Caco-2 (cell line): ENCODE results near the gene CUL9. TPM values are rescaled to one million over a fixed set of nuclear protein-coding genes. Genes with fewer than 3 reads are reported as not detected.

ENCODE experiments used
- BruUV-seq: library from RNA; stranded (reverse); fragments of 400-500 nt; replicated peaks from 2 replicates; lab custom pipeline; 2021; lab: Mats Ljungman, UMichigan
- CTCF ChIA-PET: fragments of 300-600 bp; sonication (Branson Sonifier 250); formaldehyde crosslinking; loops from one replicate; lab custom pipeline; 2022; ENCODE audit warnings: antibody characterized with exemption; lab: Charles Lee
- POLR2A ChIA-PET: fragments of 300-600 bp; sonication (Branson Sonifier 250); formaldehyde crosslinking; loops from one replicate; lab custom pipeline; 2022; ENCODE audit warnings: antibody characterized with exemption; lab: Charles Lee
- DNase-seq, 2 experiments: peaks; one replicate each; pipeline versions ENCODE4 v3.0.0 to v3.0.0-alpha.2; 2020 to 2022
- H3K27me3 ChIP-seq: replicated peaks from 2 replicates; pipeline ENCODE4 v1.6.0; 2011; ENCODE audit warnings: low read length; ENCODE audit not compliant: control insufficient read depth, insufficient read depth
- H3K36me3 ChIP-seq: 2 replicates; pipeline ENCODE4 v1.5.1; 2011; ENCODE audit warnings: low read length; ENCODE audit not compliant: control insufficient read depth, insufficient read depth
- H3K4me1 ChIP-seq: fragments of 250-450 bp; sonication (Bioruptor Pico); 2 replicates; pipeline ENCODE4 v1.5.1; 2020; ENCODE audit warnings: mild to moderate bottlenecking
- H3K4me3 ChIP-seq: 2 replicates; pipeline ENCODE4 v1.5.1; 2011; ENCODE audit warnings: low read depth, mild to moderate bottlenecking, control low read depth, low read length
- H3K9me3 ChIP-seq: fragments of 250-450 bp; sonication (Bioruptor Pico); 2 replicates; pipeline ENCODE4 v1.5.1; 2020; ENCODE audit warnings: mild to moderate bottlenecking, moderate library complexity
- H3K27ac Mint-ChIP-seq: one replicate; pipeline ENCODE4 v1.8.0; 2022; ENCODE audit warnings: mixed read lengths; ENCODE audit not compliant: unreplicated experiment
- H3K27me3 Mint-ChIP-seq: one replicate; pipeline ENCODE4 v1.8.0; 2022; ENCODE audit warnings: mixed read lengths; ENCODE audit not compliant: insufficient read depth, unreplicated experiment
- H3K36me3 Mint-ChIP-seq: one replicate; pipeline ENCODE4 v1.8.0; 2022; ENCODE audit warnings: mild to moderate bottlenecking, mixed read lengths; ENCODE audit not compliant: insufficient read depth, unreplicated experiment
- H3K4me1 Mint-ChIP-seq: one replicate; pipeline ENCODE4 v1.8.0; 2022; ENCODE audit warnings: low read depth, mixed read lengths; ENCODE audit not compliant: unreplicated experiment
- H3K4me3 Mint-ChIP-seq: one replicate; pipeline ENCODE4 v1.8.0; 2022; ENCODE audit warnings: mild to moderate bottlenecking, moderate library complexity, mixed read lengths; ENCODE audit not compliant: unreplicated experiment
- H3K9me3 Mint-ChIP-seq: one replicate; pipeline ENCODE4 v1.8.0; 2022; ENCODE audit warnings: mixed read lengths; ENCODE audit not compliant: unreplicated experiment
- intact Hi-C: fragments of 100-400 bp; cut with micrococcal nuclease; formaldehyde crosslinking; loops from one replicate; pipeline ENCODE4 v1.10.0; 2022; ENCODE audit not compliant: unreplicated experiment
- total RNA-seq: library from RNA; stranded (reverse); gene quantifications from 2 replicates; pipeline ENCODE4 v1.2.3, GENCODE V29; 2022
- TF ChIP-seq, protein P1 (sequence below), 2 experiments: fragments of 200-600 bp in 1 of 2; IDR thresholded peaks; 1 replicate in 1 of 2; 2 replicates in 1 of 2; pipeline versions ENCODE4 v1.5.1 to v1.8.0; 2011 to 2022; ENCODE audit warnings: antibody characterized with exemption in 1 of 2, control low read depth in 1 of 2, inconsistent platforms in 1 of 2, low read depth in 1 of 2, low read length in 1 of 2, mild to moderate bottlenecking in 1 of 2, moderate library complexity in 1 of 2; ENCODE audit not compliant: insufficient read depth in 1 of 2, severe bottlenecking in 1 of 2, unreplicated experiment in 1 of 2

The CUL9 gene
- total RNA-seq, 1 experiment from 2014 or later: 16.7 TPM

DNA sequence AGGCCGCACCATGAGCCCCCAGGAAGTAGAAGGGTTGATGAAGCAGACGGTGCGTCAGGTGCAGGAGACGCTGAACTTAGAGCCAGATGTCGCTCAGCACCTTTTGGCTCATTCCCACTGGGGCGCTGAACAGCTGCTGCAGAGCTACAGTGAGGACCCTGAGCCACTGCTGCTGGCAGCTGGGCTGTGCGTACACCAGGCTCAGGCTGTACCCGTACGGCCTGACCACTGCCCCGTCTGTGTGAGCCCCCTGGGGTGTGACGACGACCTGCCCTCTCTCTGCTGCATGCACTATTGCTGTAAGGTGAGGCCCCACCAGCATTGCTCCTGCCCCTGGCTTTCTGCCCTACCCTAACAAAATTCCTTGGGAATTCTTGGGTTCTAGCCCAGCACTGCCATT lies 34.2 kb downstream of the CUL9 start:
- CTCF ChIA-PET: no interaction called here
- Mint-ChIP-seq H3K4me1 (no peaks in the 10 kb centered on the region), H3K36me3 (peaks cover 6% of the 10 kb centered on the region), H3K27me3 (no peaks in the 10 kb centered on the region), H3K9me3 (no peaks in the 10 kb centered on the region), H3K27ac (no peak overlapping the region), H3K4me3 (no peak overlapping the region)
- no TSS peak for BruUV-seq
- Histone ChIP-seq H3K4me3 (no peak overlapping the region), H3K4me1 (no peaks in the 10 kb centered on the region), H3K9me3 (no peaks in the 10 kb centered on the region), H3K27me3 (no peaks in the 10 kb centered on the region), H3K36me3 (no peaks in the 10 kb centered on the region)
- POLR2A ChIA-PET: no interaction called here
- TF ChIP-seq, protein P1, sequence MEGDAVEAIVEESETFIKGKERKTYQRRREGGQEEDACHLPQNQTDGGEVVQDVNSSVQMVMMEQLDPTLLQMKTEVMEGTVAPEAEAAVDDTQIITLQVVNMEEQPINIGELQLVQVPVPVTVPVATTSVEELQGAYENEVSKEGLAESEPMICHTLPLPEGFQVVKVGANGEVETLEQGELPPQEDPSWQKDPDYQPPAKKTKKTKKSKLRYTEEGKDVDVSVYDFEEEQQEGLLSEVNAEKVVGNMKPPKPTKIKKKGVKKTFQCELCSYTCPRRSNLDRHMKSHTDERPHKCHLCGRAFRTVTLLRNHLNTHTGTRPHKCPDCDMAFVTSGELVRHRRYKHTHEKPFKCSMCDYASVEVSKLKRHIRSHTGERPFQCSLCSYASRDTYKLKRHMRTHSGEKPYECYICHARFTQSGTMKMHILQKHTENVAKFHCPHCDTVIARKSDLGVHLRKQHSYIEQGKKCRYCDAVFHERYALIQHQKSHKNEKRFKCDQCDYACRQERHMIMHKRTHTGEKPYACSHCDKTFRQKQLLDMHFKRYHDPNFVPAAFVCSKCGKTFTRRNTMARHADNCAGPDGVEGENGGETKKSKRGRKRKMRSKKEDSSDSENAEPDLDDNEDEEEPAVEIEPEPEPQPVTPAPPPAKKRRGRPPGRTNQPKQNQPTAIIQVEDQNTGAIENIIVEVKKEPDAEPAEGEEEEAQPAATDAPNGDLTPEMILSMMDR (IDR thresholded peaks at IDR 0.05; ENCODE audit: insufficient read depth in 1 of 2, low read depth in 1 of 2, low read length in 1 of 2, severe bottlenecking in 1 of 2, unreplicated experiment in 1 of 2): no peak
- intact Hi-C loops: no loop called here
- DNase-seq: peak in 1 of 2 experiments; percentile 19

DNA sequence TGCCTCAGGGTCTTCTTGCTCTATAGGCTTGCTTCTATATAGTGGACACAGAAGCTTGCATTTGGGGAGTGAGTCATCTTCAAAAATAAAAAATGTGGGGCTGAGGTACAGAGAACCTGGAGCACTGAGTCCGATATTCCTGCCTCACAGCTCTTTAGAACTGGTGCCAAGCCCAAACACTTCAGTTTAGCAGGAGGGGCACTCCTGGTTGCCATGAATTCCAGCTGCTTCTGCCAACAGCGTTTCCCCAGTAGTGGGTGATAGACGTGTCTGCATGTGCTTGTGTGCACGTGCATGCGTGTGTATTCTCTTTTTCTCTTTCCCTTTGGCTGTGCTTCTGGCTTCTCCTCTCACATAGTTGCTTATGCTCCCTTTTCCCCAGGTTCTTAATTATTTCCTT lies 35.4 kb downstream of the CUL9 start:
- Mint-ChIP-seq H3K36me3 (peaks cover 6% of the 10 kb centered on the region), H3K27me3 (no peaks in the 10 kb centered on the region), H3K27ac (no peak overlapping the region), H3K4me1 (no peaks in the 10 kb centered on the region), H3K9me3 (no peaks in the 10 kb centered on the region), H3K4me3 (no peak overlapping the region)
- CTCF ChIA-PET: interaction anchor here (0.7 kb wide), 1 partner anchor 71 kb away, joined by 3 read pairs; no protein-coding TSS in a partner anchor
- H3K9me3 ChIP-seq: no peaks in the 10 kb centered on the region
- no peaks in the 10 kb centered on the region for H3K27me3 ChIP-seq
- intact Hi-C loops: no loop called here
- BruUV-seq: no TSS peak
- H3K4me3 ChIP-seq: no peak overlapping the region
- no peak for DNase-seq
- POLR2A ChIA-PET: no interaction called here
- H3K36me3 ChIP-seq: no peaks in the 10 kb centered on the region
- H3K4me1 ChIP-seq: no peaks in the 10 kb centered on the region
- TF ChIP-seq, protein P1 (IDR thresholded peaks at IDR 0.05; ENCODE audit: insufficient read depth in 1 of 2, low read depth in 1 of 2, low read length in 1 of 2, severe bottlenecking in 1 of 2, unreplicated experiment in 1 of 2): no peak

DNA sequence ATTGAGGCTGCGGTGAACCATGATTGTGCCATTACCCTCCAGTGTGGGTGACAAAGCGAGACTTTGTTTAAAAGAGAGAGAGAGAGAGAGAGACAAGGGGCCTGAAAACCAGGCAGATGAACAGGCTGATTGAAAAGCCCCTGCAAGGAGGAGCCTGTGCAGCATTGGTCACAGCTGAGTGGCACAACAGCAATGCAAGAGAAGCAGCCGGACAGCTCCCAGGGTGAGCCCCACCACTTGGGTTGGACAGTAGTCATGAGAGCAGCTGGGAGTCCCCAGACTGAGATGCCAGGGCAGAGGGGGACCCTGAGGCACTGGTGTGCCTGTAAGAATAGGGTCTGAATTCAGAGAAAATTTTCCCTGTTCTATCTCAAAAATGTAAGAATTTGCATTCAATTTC lies 37.1 kb downstream of the CUL9 start:
- intact Hi-C loops: no loop called here
- H3K27me3 Mint-ChIP-seq: no peaks in the 10 kb centered on the region
- no peak overlapping the region for H3K27ac Mint-ChIP-seq
- H3K4me3 ChIP-seq: no peak overlapping the region
- ChIA-PET CTCF (no interaction called here), POLR2A (no interaction called here)
- DNase-seq: no peak
- BruUV-seq: no TSS peak
- no peak overlapping the region for H3K4me3 Mint-ChIP-seq
- H3K4me1 ChIP-seq: no peaks in the 10 kb centered on the region
- H3K4me1 Mint-ChIP-seq: no peaks in the 10 kb centered on the region
- no peaks in the 10 kb centered on the region for H3K9me3 Mint-ChIP-seq
- no peaks in the 10 kb centered on the region for H3K36me3 ChIP-seq
- no peaks in the 10 kb centered on the region for H3K9me3 ChIP-seq
- H3K27me3 ChIP-seq: no peaks in the 10 kb centered on the region
- peaks cover 6% of the 10 kb centered on the region for H3K36me3 Mint-ChIP-seq
- TF ChIP-seq, protein P1 (IDR thresholded peaks at IDR 0.05; ENCODE audit: insufficient read depth in 1 of 2, low read depth in 1 of 2, low read length in 1 of 2, severe bottlenecking in 1 of 2, unreplicated experiment in 1 of 2): no peak
